GM19467 (cell line): Measurements from ENCODE around the gene UGT2B7.
"Not testable (repeated sequence)": the region's sequence is repeated elsewhere in the genome, so short reads cannot be mapped to it uniquely, and the experiment has no call there.

Source experiments
- ATAC-seq: cut with Tn5 transposase; IDR thresholded peaks from one replicate; pipeline ENCODE4 v1.9.1; 2021; ENCODE audit warnings: mild to moderate bottlenecking, moderate library complexity; ENCODE audit not compliant: unreplicated experiment

UGT2B7 gene

DNA sequence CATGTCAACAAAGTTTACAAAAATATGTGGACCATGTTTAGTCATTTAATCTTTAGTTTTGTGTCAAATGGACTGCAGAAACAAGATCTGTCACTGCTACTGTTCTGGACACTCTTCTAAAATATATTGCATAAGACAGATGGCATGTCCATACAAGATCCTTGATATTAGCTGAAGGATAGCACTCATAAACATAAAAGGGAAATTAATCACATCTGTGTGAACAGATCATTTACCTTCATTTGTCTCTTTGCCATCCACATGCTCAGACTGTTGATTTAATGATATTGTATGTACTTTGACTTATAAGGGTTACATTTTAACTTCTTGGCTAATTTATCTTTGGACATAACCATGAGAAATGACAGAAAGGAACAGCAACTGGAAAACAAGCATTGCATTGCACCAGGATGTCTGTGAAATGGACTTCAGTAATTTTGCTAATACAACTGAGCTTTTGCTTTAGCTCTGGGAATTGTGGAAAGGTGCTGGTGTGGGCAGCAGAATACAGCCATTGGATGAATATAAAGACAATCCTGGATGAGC, at the start of gene UGT2B7:
Gene UGT2B7, plus strand, starts transcription at position 364 of the 546 bp plus-strand sequence. Its CDS starts 47 bp downstream, at position 411.
- ATAC-seq = no peak

DNA sequence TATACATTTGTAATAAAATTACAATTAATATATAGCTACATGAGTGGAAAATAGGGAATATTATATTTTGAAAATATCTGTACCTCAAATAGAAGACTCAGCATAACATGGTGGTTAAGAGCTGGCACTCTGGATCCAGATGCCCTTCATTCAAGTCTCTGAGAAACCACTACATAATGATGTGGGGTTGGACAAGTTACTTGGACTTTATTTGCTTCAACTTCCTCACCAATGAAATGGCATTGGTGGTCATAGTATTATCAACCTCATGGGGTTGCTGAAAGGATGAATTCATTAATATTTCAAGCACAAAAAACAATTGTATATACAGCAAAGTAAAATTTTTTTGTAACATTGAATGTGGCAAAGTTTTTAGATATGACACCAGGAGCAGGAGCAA, 46.4 kb upstream of the UGT2B7 start:
- no peak for ATAC-seq

DNA sequence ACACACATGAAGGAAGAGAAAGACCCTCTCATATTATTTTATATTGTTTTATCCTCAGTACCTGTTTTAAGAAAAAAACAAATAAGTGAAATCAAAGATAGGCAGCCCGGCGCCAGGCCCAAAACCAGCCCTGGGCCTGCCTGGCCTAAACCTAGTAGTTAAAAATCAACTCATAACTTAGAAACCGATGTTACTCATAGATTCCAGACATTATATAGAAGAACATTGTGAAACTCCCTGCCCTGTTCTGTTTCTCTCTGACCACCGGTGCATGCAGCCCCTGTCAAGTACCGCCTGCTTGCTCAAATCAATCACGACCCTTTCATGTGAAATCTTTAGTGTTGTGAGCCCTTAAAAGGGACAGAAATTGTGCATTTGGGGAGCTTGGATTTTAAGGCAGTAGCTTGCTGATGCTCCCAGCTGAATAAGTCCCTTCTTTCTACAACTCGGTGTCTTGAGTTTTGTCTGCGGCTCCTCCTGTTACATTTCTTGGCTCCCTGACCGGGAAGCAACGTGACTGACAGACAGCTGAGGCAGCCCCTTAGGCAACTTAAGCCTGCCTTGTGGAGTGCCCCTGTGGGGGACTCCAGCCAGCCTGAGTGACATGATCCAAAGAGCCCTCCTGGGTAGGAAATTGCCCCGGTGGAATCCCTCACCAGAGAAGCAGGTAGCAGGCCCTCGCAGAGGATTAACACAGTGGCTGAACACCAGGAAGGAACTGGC, 45.3 kb upstream of the UGT2B7 start:
- not testable (repeated sequence) for ATAC-seq

DNA sequence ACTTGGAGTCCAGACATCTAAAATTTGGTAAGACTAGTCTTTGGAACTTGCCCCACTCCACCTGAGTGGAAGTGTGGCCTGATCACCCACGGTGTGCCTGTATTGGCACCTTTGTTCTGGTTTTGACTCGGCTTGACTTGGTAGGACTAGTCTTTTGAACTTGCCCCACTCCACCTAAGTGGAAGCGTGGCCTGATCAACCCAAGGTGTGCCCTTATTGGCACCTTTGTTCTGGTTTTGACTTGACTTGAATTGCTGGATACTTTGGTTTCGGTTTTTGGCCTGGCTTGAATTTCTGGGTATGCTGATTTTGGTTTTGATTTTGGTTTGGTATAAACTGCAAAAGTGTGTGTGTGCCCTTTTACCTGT, 44.7 kb upstream of the UGT2B7 start:
- ATAC-seq = no peak

DNA sequence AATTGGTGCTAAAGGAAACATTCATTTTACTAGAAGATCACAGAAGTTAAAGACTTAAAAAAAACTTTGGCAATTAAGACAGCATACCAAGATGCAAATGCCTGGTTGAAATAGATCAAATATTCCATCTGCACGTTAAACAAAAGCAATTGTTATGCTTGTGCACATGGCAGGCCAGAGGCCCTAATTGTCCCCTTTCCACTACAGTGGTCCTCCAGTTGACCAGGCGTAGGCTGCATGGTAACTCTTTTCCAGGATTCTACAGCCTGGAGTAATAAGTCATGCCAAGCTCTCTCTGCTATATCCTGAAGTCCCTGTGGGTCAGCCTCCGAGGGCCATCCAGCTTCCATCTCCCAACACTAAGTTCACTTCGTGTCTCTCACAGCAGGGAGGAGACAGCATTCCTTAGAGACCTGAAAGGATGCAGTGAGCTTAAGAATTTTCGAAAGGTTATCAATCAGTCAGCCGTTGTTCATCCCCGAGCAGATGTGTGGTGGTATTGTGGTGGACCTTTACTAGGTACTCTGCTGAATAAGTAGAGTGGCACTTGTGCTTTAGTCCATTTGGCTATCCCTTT, 42.9 kb upstream of the UGT2B7 start:
- ATAC-seq = not testable (repeated sequence)

DNA sequence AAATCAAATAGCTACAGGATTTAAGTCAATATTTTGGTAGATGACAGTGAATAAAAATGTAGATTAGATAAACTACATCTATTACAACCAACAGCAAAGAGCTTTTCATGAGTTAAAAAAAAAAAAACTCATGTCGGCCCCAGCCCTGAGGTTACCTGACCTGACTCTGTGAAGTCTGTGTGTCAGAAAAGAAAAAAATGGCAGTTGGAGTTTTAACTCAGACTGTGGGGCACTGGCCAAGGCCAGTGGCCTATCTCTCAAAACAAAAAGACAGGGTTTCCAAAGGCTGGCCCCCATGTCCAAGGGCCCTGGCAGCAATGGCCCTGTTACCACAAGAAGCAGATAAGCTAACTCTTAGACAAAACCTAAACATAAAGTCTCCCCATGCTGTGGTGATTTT, 42.2 kb upstream of the UGT2B7 start:
- ATAC-seq = not testable (repeated sequence)

DNA sequence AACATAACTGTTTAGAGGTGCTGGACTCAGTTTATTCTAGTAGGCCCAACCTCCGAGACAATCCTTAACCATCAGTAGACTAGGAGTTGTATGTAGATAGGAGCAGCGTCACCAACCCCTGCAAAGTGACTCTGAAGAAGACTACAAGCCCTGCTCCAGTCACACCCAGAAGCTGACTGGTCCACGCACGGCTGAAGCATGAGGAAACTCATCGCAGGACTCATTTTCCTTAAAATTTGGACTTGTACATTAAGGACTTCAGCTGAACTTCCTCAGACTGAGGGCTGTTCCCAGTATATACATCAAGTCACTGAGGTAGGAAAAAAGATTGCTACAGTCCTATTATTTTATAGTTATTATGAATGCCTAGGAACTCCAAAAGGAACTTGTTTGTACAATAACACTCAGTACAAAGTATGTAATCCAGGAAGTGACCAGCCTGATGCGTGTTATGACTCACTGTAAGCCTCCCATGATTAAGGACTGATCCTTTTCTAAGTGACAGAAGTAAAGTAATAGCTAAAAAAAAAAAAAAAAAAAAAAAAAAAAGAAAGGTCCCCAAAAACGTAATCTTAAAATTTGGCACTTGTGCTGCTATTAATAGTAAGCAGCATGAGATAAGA, 41.6 kb upstream of the UGT2B7 start:
- no peak for ATAC-seq

DNA sequence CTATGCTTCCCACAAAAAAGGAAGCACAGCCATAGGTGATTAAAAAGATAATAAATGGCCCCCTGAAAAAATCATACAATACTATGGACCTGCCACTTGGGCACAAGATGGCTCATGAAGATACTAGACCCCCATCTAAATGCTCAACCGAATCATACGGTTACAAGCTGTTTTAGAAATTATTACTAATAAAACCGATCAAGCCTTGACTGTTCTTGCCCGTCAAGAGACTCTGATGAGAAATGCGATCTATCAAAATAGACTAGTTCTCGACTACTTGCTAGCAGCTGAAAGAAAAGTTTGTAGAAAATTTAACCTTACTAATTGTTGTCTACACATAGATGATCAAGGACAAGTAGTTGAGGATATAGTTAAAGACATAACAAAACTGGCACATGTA, 40.1 kb upstream of the UGT2B7 start:
- no peak for ATAC-seq

DNA sequence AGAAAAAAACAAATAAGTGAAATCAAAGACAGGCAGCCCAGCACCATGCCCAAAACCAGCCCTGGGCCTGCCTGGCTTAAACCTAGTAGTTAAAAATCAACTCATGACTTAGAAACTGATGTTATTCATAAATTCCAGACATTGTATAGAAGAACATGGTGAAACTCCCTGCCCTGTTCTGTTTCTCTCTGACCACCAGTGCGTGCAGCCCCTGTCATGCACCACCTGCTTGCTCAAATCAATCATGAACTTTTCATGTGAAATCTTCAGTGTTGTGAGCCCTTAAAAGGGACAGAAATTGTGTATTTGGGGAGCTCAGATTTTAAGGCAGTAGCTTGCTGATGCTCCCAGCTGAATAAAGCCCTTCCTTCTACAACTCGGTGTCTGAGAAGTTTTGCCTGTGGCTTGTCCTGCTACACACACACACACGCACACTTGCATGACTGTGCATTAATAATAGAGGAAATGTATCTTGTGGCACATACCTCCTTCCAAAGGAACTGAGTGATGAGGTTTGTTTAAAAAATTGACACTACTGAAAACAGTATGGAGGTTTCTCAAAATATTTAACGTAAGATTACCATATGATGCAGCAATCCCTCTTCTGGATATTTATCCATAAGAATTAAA, 39.2 kb upstream of the UGT2B7 start:
- ATAC-seq = no peak

DNA sequence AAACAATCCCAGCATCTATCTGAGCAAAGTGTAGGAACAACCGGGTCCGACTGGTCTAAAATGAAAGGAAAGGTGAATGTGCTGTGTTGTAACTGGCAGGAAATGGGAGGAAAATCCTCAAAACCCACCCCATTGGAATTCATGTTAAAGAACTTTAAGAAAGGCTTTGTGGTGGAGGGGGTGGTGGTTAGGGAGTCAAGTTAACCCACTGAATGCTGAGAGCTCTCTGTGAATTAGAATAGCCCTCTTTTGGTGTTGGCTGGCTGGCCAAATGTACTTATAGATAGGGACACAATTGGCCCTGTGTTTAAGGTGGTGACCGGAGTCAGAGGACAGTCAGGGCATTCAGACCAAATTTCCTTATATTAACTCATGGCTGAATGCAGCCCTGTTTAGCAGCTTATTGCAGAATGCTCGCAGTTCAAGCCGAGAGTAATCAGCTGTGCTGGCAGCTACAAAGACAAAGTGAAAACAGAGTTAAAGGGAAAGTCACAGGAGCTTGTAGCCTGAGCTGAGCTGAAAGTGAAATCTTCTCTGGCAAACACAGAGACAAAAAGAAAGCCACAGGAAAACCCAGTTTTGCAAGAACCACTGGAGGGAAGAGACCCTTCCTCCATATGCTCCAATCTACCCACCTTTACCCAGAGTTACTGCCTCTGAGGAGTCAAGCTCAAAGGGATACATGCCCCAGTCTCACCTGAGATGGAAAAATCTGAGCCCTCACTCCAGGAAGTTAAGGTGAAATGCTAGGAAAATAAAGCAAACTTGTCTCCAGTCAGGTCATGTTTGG, 38.5 kb upstream of the UGT2B7 start:
- ATAC-seq = peak; percentile 79

DNA sequence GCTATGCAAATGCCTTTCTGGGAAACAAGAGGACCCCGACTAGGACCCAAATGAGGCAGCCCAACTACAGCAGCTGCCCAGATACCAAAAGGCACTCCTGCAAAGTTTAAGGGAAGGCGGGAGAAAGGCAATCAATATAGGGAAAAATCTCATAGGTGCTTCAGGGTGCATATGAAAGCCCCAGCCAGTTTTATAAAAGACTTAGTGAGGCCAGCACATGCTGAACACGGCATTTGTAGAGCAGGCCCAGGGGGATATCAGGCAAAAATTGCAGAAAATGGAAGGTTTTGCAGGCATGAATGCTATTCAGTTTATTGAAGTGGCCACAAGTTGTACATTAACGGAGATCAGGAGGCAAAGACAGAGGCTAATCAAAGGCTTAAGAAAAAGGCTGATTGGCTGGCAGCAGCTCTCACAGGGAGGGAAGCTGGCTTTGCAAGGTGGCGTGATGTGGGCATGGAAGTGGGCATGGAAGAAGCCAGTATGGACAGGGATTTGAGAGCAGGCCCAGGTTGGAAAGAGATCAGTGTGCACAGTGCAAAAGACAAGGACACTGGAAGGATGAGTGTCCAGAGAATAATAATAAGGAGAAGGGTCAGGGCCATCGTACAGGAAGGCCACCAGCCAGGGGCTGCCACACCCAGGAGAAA, 37.7 kb upstream of the UGT2B7 start:
- no peak for ATAC-seq

DNA sequence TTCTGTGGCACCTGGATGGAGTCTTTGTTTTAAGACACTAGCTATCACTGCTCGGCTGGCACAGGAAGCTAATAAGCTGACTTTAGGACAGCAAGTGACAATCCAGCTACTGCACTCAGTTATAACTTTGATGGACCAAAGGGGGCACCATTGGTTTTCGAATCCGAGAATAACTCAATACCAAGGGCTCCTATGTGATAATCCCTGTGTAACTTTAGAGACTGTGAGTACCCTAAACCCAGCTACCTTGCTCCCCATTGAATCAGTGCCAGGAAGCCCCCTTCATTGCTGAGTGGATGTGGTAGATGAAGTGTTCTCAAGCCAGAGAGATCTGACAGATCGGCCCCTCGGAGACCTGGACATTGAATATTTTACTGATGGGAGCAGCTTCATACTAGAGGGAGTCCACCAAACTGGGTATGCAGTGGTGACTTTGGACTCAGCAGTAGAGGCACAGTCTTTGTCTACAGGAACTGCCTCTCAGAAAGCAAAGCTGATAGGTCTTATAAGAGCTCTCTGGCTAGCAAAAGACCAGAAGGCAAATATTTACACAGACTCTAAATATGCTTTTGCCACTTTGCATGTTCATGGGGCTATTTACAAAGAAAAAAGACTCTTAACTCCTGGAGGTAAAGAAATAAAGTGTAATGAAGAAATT, 35.5 kb upstream of the UGT2B7 start:
- ATAC-seq = no peak

DNA sequence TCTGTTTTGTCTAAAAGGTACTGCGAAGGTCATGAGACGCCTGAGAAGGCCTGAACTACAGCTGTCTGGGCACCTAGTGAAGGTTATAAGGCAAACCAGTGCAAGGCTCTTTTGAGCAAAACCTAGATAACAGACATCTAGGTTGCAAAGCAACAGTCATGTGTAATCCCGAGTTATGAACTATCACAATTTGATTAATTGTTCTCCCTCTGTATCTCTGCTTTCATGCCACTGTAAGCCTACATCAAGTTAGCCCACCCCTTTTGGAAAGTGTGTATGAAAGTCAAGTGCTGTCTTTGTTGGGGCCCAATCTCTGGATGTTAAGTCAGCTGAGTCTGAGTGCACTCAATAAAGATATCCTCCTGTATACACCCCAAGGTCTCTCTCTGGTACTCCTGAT, 31.9 kb upstream of the UGT2B7 start:
- ATAC-seq = no peak

DNA sequence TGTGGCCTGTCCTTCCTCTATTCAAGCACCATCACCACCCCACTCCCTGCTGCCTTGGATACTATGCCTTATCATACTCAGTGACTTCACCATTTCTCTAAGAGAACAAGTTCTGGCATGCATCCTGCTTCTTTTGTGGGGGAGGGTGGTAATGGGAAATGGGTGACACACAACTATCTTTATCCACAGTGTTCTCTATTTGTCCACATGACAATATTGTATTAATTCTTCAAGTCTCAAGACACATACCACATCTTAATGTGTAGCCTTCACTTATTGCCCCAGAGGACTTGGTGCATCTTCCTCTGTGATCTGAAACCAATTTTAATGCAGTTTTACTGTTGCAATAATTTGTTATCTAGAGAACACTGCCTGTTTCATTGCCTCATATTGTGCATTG, 29.3 kb upstream of the UGT2B7 start:
- ATAC-seq = no peak

DNA sequence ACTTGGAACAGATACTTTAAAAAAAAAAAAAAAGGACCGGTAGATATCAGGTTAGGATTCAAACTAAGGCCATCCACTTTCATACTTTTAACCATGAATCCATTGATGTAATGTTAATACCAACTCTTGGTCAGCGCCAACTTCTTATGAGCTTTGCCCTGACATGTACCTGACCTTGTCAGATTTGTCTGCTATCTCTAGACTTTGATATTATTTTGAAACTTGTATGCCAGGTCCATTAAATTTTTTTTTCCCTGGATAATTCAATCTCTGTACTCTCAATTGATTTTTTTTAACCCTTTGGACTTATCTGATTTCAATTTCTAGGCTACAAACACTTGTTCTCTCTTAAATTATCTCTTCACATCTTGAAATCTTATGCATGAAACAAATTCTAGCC, 27.2 kb upstream of the UGT2B7 start:
- ATAC-seq = no peak

DNA sequence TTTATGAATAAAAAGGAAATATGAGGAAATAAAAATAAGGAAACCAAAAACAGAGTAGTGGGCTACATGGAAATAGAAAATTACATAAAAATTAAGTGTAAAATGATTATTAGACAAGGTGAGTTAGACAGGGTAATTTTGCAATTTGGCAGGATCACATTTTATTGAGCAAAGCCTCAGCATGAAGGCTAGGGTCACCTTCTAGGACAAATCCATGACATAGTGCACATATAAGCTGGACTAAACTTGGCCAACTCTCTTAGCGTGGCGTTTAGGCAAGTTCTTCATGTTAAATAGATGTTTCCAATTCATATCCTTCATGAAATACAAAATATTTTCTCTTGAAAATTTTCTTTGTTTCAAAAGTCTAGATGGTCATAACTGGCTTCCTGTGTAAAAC, 25.7 kb upstream of the UGT2B7 start:
- ATAC-seq = no peak

DNA sequence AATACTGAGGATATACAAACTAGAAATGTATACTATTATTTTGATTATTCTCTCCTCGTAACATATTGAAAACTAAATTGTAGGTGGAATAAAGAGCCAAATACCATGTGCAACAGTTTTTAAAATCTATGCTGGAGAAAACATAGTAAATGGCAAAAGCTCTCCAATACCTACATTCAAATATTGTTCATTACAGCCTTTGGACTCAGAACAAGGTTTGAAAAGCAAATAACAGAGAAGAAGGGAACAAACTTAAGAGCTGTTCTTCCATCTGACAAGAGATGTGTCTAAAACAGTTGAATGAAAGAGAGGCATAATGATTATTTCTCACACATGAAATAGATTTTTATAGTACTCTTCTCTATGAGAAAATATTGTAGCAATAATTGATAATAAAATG, 25.0 kb upstream of the UGT2B7 start:
- no peak for ATAC-seq

DNA sequence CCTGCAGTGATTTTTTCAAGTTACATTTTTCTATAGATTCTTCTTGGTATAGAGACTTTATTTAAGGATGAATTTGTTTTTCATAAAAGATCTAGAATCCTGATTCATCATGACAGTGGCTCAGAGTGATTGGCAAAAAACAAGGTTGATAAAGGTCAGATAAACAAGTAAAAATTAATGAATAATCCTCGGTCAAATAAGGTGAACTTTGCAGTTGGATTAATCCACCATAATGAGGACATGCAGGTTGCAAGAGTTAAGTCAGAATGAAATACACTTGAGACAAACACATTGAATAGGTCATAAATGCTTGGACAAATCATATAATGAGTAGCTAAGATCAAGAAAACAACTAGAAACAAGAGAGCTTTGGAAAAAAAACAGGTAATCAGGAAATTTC, 22.9 kb upstream of the UGT2B7 start:
- ATAC-seq = no peak

DNA sequence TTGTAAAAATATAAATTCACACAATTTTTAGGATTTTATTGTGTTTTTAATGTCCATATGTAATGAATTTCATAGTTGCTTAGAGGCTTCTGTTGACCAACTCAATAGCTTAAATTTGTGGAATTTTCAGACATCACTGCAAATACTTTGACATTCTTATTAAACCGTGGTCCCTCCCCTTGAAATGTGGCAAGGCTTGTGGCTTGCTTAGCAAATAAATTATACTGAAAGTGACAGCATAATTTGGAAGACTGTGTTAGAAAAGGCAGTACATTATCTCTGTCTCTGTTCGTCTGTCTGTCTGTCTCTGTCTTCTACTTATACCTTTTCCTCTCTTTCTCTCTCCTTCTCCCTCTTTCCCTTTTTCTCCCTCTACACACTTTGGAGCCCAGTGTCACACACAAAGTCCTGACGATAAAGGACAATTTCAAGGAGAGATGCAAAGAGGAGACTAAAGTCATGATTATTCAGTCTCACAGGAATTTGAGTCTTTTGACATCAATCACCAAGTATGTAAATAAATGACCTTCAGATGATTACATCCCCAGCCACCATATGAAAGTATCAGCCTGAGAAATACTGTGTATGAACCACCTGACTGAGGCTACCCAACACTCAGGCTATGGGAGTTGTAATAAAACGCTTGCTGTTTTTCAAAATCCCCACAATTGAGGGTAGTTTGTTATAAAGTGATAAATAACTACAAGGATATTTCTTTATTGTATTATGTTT, 21.0 kb upstream of the UGT2B7 start:
- ATAC-seq = no peak
